ENCODE data around the gene TAF11L3.

DNA sequence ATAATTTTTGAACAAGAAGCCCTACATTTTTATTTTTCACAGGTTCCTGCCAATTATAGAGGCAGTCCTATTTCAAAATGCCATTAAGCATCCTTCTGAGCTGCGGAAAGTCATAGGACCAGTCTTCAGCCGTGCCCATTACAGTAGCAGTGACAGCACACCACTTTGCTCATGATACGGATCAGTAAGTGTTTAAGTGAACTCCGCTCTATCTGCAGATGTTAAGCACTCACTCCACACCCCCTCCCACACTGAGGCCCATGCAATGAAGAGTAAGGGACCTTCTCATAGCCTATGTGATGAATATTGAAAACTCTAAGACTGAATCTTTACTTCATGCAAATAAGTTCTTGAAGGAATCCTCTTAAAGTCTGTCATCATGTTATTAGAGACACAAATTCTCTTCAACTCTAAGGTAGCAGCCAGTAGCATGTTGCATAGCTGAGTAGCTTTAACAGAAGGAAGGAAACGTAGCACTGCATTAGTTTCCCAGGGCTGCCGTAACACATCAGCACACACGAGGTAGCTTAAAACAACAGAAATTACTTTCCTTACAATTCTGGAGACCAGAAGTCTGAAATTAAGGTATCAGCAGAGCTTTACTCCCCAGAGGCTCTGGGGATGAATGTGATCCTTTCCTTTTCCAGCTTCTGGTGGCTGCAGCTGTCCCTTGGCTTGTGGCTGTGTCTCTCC is 40.4 kb upstream of the TAF11L3 start:
- TF ChIP-seq TSC22D4 (tag; IDR thresholded peaks at IDR 0.05), result no peak
- TF ChIP-seq, protein P1, sequence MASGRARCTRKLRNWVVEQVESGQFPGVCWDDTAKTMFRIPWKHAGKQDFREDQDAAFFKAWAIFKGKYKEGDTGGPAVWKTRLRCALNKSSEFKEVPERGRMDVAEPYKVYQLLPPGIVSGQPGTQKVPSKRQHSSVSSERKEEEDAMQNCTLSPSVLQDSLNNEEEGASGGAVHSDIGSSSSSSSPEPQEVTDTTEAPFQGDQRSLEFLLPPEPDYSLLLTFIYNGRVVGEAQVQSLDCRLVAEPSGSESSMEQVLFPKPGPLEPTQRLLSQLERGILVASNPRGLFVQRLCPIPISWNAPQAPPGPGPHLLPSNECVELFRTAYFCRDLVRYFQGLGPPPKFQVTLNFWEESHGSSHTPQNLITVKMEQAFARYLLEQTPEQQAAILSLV (tag; IDR thresholded peaks at IDR 0.05), result no peak
